GM19193 (cell line): ENCODE measurements around the gene TRAPPC10.

ENCODE experiments used
- POLR2A ChIP-seq: IDR thresholded peaks from 4 replicates; pipeline ENCODE4 v1.6.1; 2011; ENCODE audit not compliant: insufficient read depth, insufficient read length; ENCODE audit errors: extremely low read depth

Gene TRAPPC10

GRCh38 chr21:44011579-44012473 lies at the start of gene TRAPPC10:
TSS of gene TRAPPC10 (plus strand) at chr21:44012309. CDS start at chr21:44012494, 185 bp downstream.
- peak; percentile 91 for TF ChIP-seq POLR2A

- TF ChIP-seq POLR2A: no peak
These were observed 46.1 kb upstream of the TRAPPC10 start for GRCh38 chr21:43965911-43966585.

- TF ChIP-seq POLR2A: no peak
These were observed 45.1 kb upstream of the TRAPPC10 start for GRCh38 chr21:43966946-43967512.

GRCh38 chr21:43967981-43968380 lies 44.1 kb upstream of the TRAPPC10 start:
- no peak for TF ChIP-seq POLR2A

- no peak for TF ChIP-seq POLR2A
These were observed 43.5 kb upstream of the TRAPPC10 start for GRCh38 chr21:43968410-43969114.

GRCh38 chr21:43969115-43969444 lies 43.0 kb upstream of the TRAPPC10 start:
- TF ChIP-seq POLR2A: no peak

GRCh38 chr21:43970551-43970950 lies 41.6 kb upstream of the TRAPPC10 start:
- TF ChIP-seq POLR2A: no peak

GRCh38 chr21:43971201-43971991 lies 40.7 kb upstream of the TRAPPC10 start:
- TF ChIP-seq POLR2A: no peak

GRCh38 chr21:43971992-43972255 lies 40.2 kb upstream of the TRAPPC10 start:
- TF ChIP-seq POLR2A: no peak

GRCh38 chr21:43972850-43973633 lies 39.1 kb upstream of the TRAPPC10 start:
- TF ChIP-seq POLR2A: no peak

- TF ChIP-seq POLR2A: no peak
These were observed 38.5 kb upstream of the TRAPPC10 start for GRCh38 chr21:43973634-43973955.

GRCh38 chr21:43974791-43975468 lies 37.2 kb upstream of the TRAPPC10 start:
- no peak for TF ChIP-seq POLR2A

- no peak for TF ChIP-seq POLR2A
These were observed 36.5 kb upstream of the TRAPPC10 start for GRCh38 chr21:43975469-43976098.
